GM18520 (cell line): ENCODE results near the gene ZMYND15.

Experiments used
- ATAC-seq: cut with Tn5 transposase; IDR thresholded peaks from one replicate; pipeline ENCODE4 v1.9.1; 2021; ENCODE audit not compliant: unreplicated experiment

The ZMYND15 gene

GRCh38 chr17:4742133-4742532, 2.5 kb downstream of the ZMYND15 start:
- ATAC-seq: no peak

- no peak for ATAC-seq
Measured at GRCh38 chr17:4742629-4743028, 3.0 kb downstream of the ZMYND15 start.

GRCh38 chr17:4743216-4743615, 3.6 kb downstream of the ZMYND15 start:
- no peak for ATAC-seq

GRCh38 chr17:4743898-4744297, 4.3 kb downstream of the ZMYND15 start:
- ATAC-seq: no peak

GRCh38 chr17:4744999-4745969, 5.7 kb downstream of the ZMYND15 start:
- ATAC-seq: no peak

- ATAC-seq: no peak
Measured at GRCh38 chr17:4747847-4748246, 8.2 kb downstream of the ZMYND15 start.

GRCh38 chr17:4748686-4749085, 9.1 kb downstream of the ZMYND15 start:
- no peak for ATAC-seq

- no peak for ATAC-seq
Measured at GRCh38 chr17:4750606-4751005, 11.0 kb downstream of the ZMYND15 start.

GRCh38 chr17:4751932-4752331, 12.3 kb downstream of the ZMYND15 start:
- no peak for ATAC-seq

GRCh38 chr17:4753392-4753791, 13.8 kb downstream of the ZMYND15 start:
- ATAC-seq: no peak

- no peak for ATAC-seq
Measured at GRCh38 chr17:4759776-4760236, 20.2 kb downstream of the ZMYND15 start.

- no peak for ATAC-seq
Measured at GRCh38 chr17:4764595-4764994, 25.0 kb downstream of the ZMYND15 start.

GRCh38 chr17:4766201-4766600, 26.6 kb downstream of the ZMYND15 start:
- ATAC-seq: no peak

GRCh38 chr17:4766723-4767122, 27.1 kb downstream of the ZMYND15 start:
- no peak for ATAC-seq

- no peak for ATAC-seq
Measured at GRCh38 chr17:4768298-4768697, 28.7 kb downstream of the ZMYND15 start.

- no peak for ATAC-seq
Measured at GRCh38 chr17:4769628-4770027, 30.0 kb downstream of the ZMYND15 start.

GRCh38 chr17:4771519-4772234, 32.0 kb downstream of the ZMYND15 start, which contains the start of gene TM4SF5:
Gene TM4SF5 (plus strand): TSS chr17:4771886. CDS start chr17:4771923, 37 bp downstream.
- no peak for ATAC-seq

- no peak for ATAC-seq
Measured at GRCh38 chr17:4772235-4772613, 32.6 kb downstream of the ZMYND15 start.

- no peak for ATAC-seq
Measured at GRCh38 chr17:4777969-4778760, 38.5 kb downstream of the ZMYND15 start.

- no peak for ATAC-seq
Measured at GRCh38 chr17:4780325-4780955, 40.8 kb downstream of the ZMYND15 start.

GRCh38 chr17:4782652-4783051, 43.0 kb downstream of the ZMYND15 start:
- no peak for ATAC-seq
